A549 (cell line): ENCODE results near the gene IQGAP2. TPM values are rescaled to one million over a fixed set of nuclear protein-coding genes. Genes with fewer than 3 reads are reported as not detected.

Experiments used
- ATAC-seq, 2 experiments: fragments of 200-7000 bp in 1 of 2; fragments of >200 bp in 1 of 2; cut with Nextera tagmentation in 1 of 2; cut with Tn5 transposase in 1 of 2; 3 replicates each; pipeline versions ENCODE4 v1.8.0 to v1.9.1; 2018 to 2020; ENCODE audit warnings: mild to moderate bottlenecking in 1 of 2, moderate library complexity in 1 of 2
- CTCF ChIA-PET: fragments of 300-600 bp; sonication (Branson Sonifier 250); formaldehyde crosslinking; extraction: SDS; loops from one replicate; lab custom pipeline; 2021; ENCODE audit warnings: antibody characterized with exemption, inconsistent platforms; lab: Yijun Ruan, JAX
- POLR2A ChIA-PET: fragments of 350-600 bp; formaldehyde crosslinking; extraction: SDS; loops from one replicate; lab custom pipeline; 2021; ENCODE audit warnings: antibody characterized with exemption, inconsistent platforms; lab: Yijun Ruan, JAX
- DNase-seq, 2 experiments: peaks; one replicate each; pipeline versions ENCODE4 v3.0.0 to v3.0.0-alpha.2; 2011 to 2016; ENCODE audit warnings: low read depth in 1 of 2, low spot score in 1 of 2
- FAIRE-seq: peaks from 2 replicates; lab custom pipeline; 2011; peaks lifted over from hg19 to GRCh38; lab: Jason Lieb, UNC
- H3K27ac ChIP-seq, 2 experiments: fragments of >200 bp; sonication (Bioruptor Twin); formaldehyde crosslinking; 3 replicates each; pipeline ENCODE4 v1.5.1; 2016 to 2017
- H3K4me1 ChIP-seq: fragments of >200 bp; sonication (Bioruptor Twin); formaldehyde crosslinking; 3 replicates; pipeline ENCODE4 v1.6.1; 2016
- H3K4me2 ChIP-seq: fragments of >200 bp; sonication (Bioruptor Twin); formaldehyde crosslinking; 3 replicates; pipeline ENCODE4 v1.6.1; 2016
- H3K4me3 ChIP-seq: fragments of >200 bp; sonication (Bioruptor Twin); formaldehyde crosslinking; 3 replicates; pipeline ENCODE4 v1.5.1; 2016
- H3K9me3 ChIP-seq: fragments of >200 bp; sonication (Bioruptor Twin); formaldehyde crosslinking; 3 replicates; pipeline ENCODE4 v1.6.1; 2016
- ATOH8 ChIP-seq: fragments of 250-450 bp; sonication (Bioruptor Pico); IDR thresholded peaks from 2 replicates; pipeline ENCODE4 v1.5.0; 2020; ENCODE audit warnings: low read depth, mild to moderate bottlenecking, moderate library complexity
- BHLHE40 ChIP-seq: IDR thresholded peaks from 2 replicates; pipeline ENCODE4 v1.6.1; 2012; ENCODE audit warnings: low read depth, low read length, inconsistent platforms
- CEBPB ChIP-seq, 2 experiments: fragments of >200 bp in 1 of 2; sonication (Bioruptor Twin) in 1 of 2; formaldehyde crosslinking in 1 of 2; IDR thresholded peaks; 2 replicates each; pipeline ENCODE4 v1.6.1; 2012 to 2016
- CHD2 ChIP-seq: fragments of 150-350 bp; IDR thresholded peaks from 2 replicates; pipeline ENCODE4 v1.6.1; 2014; ENCODE audit warnings: low read length; ENCODE audit not compliant: partially characterized antibody
- CHD4 ChIP-seq: fragments of 200-600 bp; sonication (generic); IDR thresholded peaks from 2 replicates; pipeline ENCODE4 v1.6.1; 2016; ENCODE audit warnings: antibody characterized with exemption, mild to moderate bottlenecking, borderline replicate concordance
- CTCF ChIP-seq: fragments of >200 bp; sonication (Bioruptor Twin); formaldehyde crosslinking; IDR thresholded peaks from 3 replicates; pipeline ENCODE4 v1.5.1; 2016
- EP300 ChIP-seq, 2 experiments: fragments of >200 bp; sonication (Bioruptor Twin); formaldehyde crosslinking; IDR thresholded peaks; 2 replicates in 1 of 2; 3 replicates in 1 of 2; pipeline ENCODE4 v1.6.1; 2016 to 2017
- ESRRA ChIP-seq: fragments of 150-350 bp; IDR thresholded peaks from 2 replicates; pipeline ENCODE4 v1.6.1; 2014; ENCODE audit warnings: mild to moderate bottlenecking, low read length, borderline replicate concordance
- FOSB ChIP-seq: fragments of 250-450 bp; sonication (Bioruptor Pico); IDR thresholded peaks from 2 replicates; pipeline ENCODE4 v1.5.0; 2020; ENCODE audit warnings: mild to moderate bottlenecking, moderate library complexity
- FOSL2 ChIP-seq, 2 experiments: fragments of 450-650 bp in 1 of 2; fragments of >200 bp in 1 of 2; sonication (Bioruptor Twin) in 1 of 2; formaldehyde crosslinking; IDR thresholded peaks; 2 replicates each; pipeline versions ENCODE4 v1.5.0 to v1.6.1; 2016 to 2020; ENCODE audit warnings: mild to moderate bottlenecking in 1 of 2, moderate library complexity in 1 of 2
- FOXS1 ChIP-seq: fragments of 250-450 bp; sonication (Bioruptor Pico); IDR thresholded peaks from 2 replicates; pipeline ENCODE4 v1.5.0; 2020; ENCODE audit warnings: mild to moderate bottlenecking, moderate library complexity
- HEYL ChIP-seq: fragments of 250-450 bp; sonication (Bioruptor Pico); IDR thresholded peaks from 2 replicates; pipeline ENCODE4 v1.8.0; 2021; ENCODE audit warnings: mild to moderate bottlenecking, moderate library complexity
- HMGXB4 ChIP-seq: fragments of 250-450 bp; sonication (Bioruptor Pico); IDR thresholded peaks from 2 replicates; pipeline ENCODE4 v1.5.0; 2021; ENCODE audit warnings: mild to moderate bottlenecking, moderate library complexity, borderline replicate concordance
- HOXB13 ChIP-seq: fragments of 250-450 bp; sonication (Bioruptor Pico); IDR thresholded peaks from 2 replicates; pipeline ENCODE4 v1.5.0; 2020; ENCODE audit warnings: low read depth, mild to moderate bottlenecking, moderate library complexity
- HOXB5 ChIP-seq: fragments of 250-450 bp; sonication (Bioruptor Pico); IDR thresholded peaks from 2 replicates; pipeline ENCODE4 v1.5.0; 2020; ENCODE audit warnings: mild to moderate bottlenecking, moderate library complexity
- JUN ChIP-seq, 2 experiments: fragments of >200 bp; sonication (Bioruptor Twin); formaldehyde crosslinking; IDR thresholded peaks; 2 replicates in 1 of 2; 3 replicates in 1 of 2; pipeline ENCODE4 v1.6.1; 2016 to 2017
- MAX ChIP-seq: IDR thresholded peaks from 2 replicates; pipeline ENCODE4 v1.6.1; 2012
- PBX3 ChIP-seq: IDR thresholded peaks from 2 replicates; pipeline ENCODE4 v1.6.1; 2012
- RAD21 ChIP-seq, 2 experiments: fragments of >200 bp in 1 of 2; sonication (Bioruptor Twin) in 1 of 2; formaldehyde crosslinking in 1 of 2; IDR thresholded peaks in 1 of 2; conservative IDR thresholded peaks in 1 of 2; 2 replicates in 1 of 2; 3 replicates in 1 of 2; pipeline ENCODE4 v1.6.1; 2012 to 2018; ENCODE audit warnings: inconsistent platforms in 1 of 2
- RCOR1 ChIP-seq: fragments of 150-350 bp; IDR thresholded peaks from 2 replicates; pipeline ENCODE4 v1.6.1; 2014; ENCODE audit warnings: antibody characterized with exemption, low read length, low read depth
- SMC3 ChIP-seq: fragments of >200 bp; sonication (Bioruptor Twin); formaldehyde crosslinking; IDR thresholded peaks from 3 replicates; pipeline ENCODE4 v1.6.1; 2018; ENCODE audit warnings: inconsistent platforms
- TP53 ChIP-seq: fragments of 250-450 bp; sonication (Bioruptor Pico); IDR thresholded peaks from 2 replicates; pipeline ENCODE4 v1.5.0; 2021; ENCODE audit warnings: mild to moderate bottlenecking, moderate library complexity
- USF2 ChIP-seq: fragments of 450-650 bp; IDR thresholded peaks from 2 replicates; pipeline ENCODE4 v1.6.1; 2014; ENCODE audit warnings: antibody characterized with exemption
- ZNF302 ChIP-seq: fragments of 250-450 bp; sonication (Bioruptor Pico); IDR thresholded peaks from 2 replicates; pipeline ENCODE4 v1.9.0; 2021; ENCODE audit warnings: inconsistent platforms, mild to moderate bottlenecking, moderate library complexity
- WGBS: methylation state at CpG from one replicate; pipeline ENCODE4 v1.1.6; 2017; ENCODE audit errors: missing lambda C conversion rate; 5-methylcytosine and 5-hydroxymethylcytosine counted together
- polyA plus RNA-seq, 4 experiments: library from polyadenylated mRNA; depleted of rRNA in 3 of 4; stranded (reverse); fragments of >200 nt; fragmentation: RNase III in 1 of 4; extraction: RNeasy Plus Mini Kit Qiagen cat#74134 plus additional on column Dnase treatment in 1 of 4; gene quantifications; 2 replicates in 3 of 4; 3 replicates in 1 of 4; pipeline ENCODE4 v1.2.3, GENCODE V29; 2011 to 2017

Gene IQGAP2
- polyA plus RNA-seq, 2 of the 4 experiments (the other 2 are of a cell fraction), result 5.3 to 10.1 TPM

GRCh38 chr5:76565009-76565408 lies 161.9 kb downstream of the IQGAP2 start:
- no peak for FAIRE-seq
- 73% methylated on average over 7 of the region's 7 CpGs for WGBS
- CTCF ChIA-PET, result interaction anchor here (0.6 kb wide), 1 partner anchor 250 kb away, joined by 3 read pairs; no protein-coding TSS in a partner anchor

GRCh38 chr5:76570153-76570552 lies 167.1 kb downstream of the IQGAP2 start:
- H3K4me3 ChIP-seq, result no peak overlapping the region
- no peaks in the 10 kb centered on the region for H3K9me3 ChIP-seq
- H3K4me2 ChIP-seq, result no peak overlapping the region
- no peak for ATAC-seq
- H3K4me1 ChIP-seq, result no peaks in the 10 kb centered on the region
- TF ChIP-seq BHLHE40 (no peak), EP300 (IDR thresholded peaks at IDR 0.05) (no peak), HOXB5 (no peak), FOSL2 (IDR thresholded peaks at IDR 0.05) (no peak), FOSL2 (CRISPR knock-in tag; IDR thresholded peaks at IDR 0.05) (no peak), CTCF (no peak), MAX (no peak), HMGXB4 (no peak), ZNF302 (CRISPR knock-in tag) (no peak)
- TF ChIP-seq, all 56 proteins: peak for 0
- H3K27ac ChIP-seq, result no peak overlapping the region
- 52% methylated on average over 4 of the region's 4 CpGs for WGBS
- ChIA-PET POLR2A (no interaction called here), CTCF (interaction anchor here (0.6 to 1.6 kb wide), 3 partner anchors 8 to 26 kb away, joined by 3 to 5 read pairs (median 3); no protein-coding TSS in a partner anchor)
- DNase-seq (no peak), FAIRE-seq (no peak)

More at GRCh38 chr5:76565009-76565408, 161.9 kb downstream of the IQGAP2 start:
- no peak for DNase-seq
- H3K27ac ChIP-seq, result no peak overlapping the region
- H3K4me2 ChIP-seq, result no peak overlapping the region
- H3K4me1 ChIP-seq, result no peaks in the 10 kb centered on the region
- no peak for ATAC-seq
- no peak for TF ChIP-seq FOXS1 (CRISPR knock-in tag)
- POLR2A ChIA-PET, result no interaction called here
- H3K9me3 ChIP-seq, result no peaks in the 10 kb centered on the region
- H3K4me3 ChIP-seq, result no peak overlapping the region

- ChIA-PET POLR2A (no interaction called here), CTCF (interaction anchor here (0.7 to 1.3 kb wide), 2 partner anchors 13 to 15 kb away, joined by 3 to 8 read pairs; no protein-coding TSS in a partner anchor)
- no peaks in the 10 kb centered on the region for H3K9me3 ChIP-seq
- H3K27ac ChIP-seq, result no peak overlapping the region
- FAIRE-seq (no peak), ATAC-seq (no peak), DNase-seq (no peak)
- no peaks in the 10 kb centered on the region for H3K4me1 ChIP-seq
- no peak for TF ChIP-seq ESRRA
- no peak for TF ChIP-seq RCOR1
- TF ChIP-seq HEYL (CRISPR knock-in tag), result no peak
- TF ChIP-seq PBX3, result no peak
- no peak for TF ChIP-seq ZNF302 (CRISPR knock-in tag)
- no peak for TF ChIP-seq SMC3
- no peak for TF ChIP-seq CHD4
- no peak for TF ChIP-seq FOSB (CRISPR knock-in tag)
- TF ChIP-seq JUN (IDR thresholded peaks at IDR 0.05), result no peak
- TF ChIP-seq HOXB13 (CRISPR knock-in tag), result no peak
- no peak for TF ChIP-seq CEBPB (IDR thresholded peaks at IDR 0.05)
- TF ChIP-seq BHLHE40, result no peak
- no peak for TF ChIP-seq USF2
- no peak for TF ChIP-seq TP53 (CRISPR knock-in tag)
- TF ChIP-seq RAD21 (conservative IDR thresholded peaks at IDR 0.05 in 1 of 2, IDR thresholded peaks at IDR 0.05 in 1 of 2), result no peak
- TF ChIP-seq FOXS1 (CRISPR knock-in tag), result no peak
- no peak for TF ChIP-seq CHD2
- TF ChIP-seq MAX, result no peak
- TF ChIP-seq ATOH8 (CRISPR knock-in tag), result no peak
- no peak overlapping the region for H3K4me2 ChIP-seq
- no peak overlapping the region for H3K4me3 ChIP-seq
Measured at GRCh38 chr5:76571559-76571958, 168.5 kb downstream of the IQGAP2 start.
